ENCODE results near the gene DUSP2.

DNA sequence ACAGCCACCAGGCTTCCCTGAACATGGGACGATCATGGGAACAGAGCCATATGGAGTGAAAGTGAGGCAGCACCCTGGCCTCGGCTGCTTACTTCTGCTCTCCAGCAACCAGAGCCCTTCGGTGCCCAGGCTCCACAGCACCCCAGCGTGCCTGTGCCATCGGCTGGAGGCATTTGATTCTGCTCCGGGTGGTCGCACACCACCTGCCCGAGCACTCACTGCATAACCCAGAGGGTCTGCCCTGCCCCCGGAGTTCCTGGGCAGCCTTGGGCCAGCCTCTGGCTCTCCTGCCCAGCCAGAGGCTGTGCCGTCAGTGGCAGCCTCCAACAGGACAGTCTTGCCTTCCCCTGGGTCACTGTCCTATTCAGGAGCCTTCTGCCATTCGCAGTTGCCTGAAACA, 10.8 kb downstream of the DUSP2 start:
- no peak for TF ChIP-seq POLR2A (IDR thresholded peaks at IDR 0.05)
- TF ChIP-seq, protein P1, sequence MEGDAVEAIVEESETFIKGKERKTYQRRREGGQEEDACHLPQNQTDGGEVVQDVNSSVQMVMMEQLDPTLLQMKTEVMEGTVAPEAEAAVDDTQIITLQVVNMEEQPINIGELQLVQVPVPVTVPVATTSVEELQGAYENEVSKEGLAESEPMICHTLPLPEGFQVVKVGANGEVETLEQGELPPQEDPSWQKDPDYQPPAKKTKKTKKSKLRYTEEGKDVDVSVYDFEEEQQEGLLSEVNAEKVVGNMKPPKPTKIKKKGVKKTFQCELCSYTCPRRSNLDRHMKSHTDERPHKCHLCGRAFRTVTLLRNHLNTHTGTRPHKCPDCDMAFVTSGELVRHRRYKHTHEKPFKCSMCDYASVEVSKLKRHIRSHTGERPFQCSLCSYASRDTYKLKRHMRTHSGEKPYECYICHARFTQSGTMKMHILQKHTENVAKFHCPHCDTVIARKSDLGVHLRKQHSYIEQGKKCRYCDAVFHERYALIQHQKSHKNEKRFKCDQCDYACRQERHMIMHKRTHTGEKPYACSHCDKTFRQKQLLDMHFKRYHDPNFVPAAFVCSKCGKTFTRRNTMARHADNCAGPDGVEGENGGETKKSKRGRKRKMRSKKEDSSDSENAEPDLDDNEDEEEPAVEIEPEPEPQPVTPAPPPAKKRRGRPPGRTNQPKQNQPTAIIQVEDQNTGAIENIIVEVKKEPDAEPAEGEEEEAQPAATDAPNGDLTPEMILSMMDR (IDR thresholded peaks at IDR 0.05), result no peak
